Neural progenitor cell (in vitro differentiated cells): Measurements from ENCODE around the gene PPTC7.
"Not testable (repeated sequence)": the region's sequence is repeated elsewhere in the genome, so short reads cannot be mapped to it uniquely, and the experiment has no call there.

Experiments
- CTCF ChIP-seq: fragments of 200-600 bp; sonication (generic); IDR thresholded peaks from 2 replicates; pipeline ENCODE4 v1.5.1; 2017; ENCODE audit warnings: antibody characterized with exemption, mild to moderate bottlenecking
- EZH2 ChIP-seq: fragments of 200-600 bp; sonication (generic); IDR thresholded peaks from 2 replicates; pipeline ENCODE4 v1.6.1; 2017; ENCODE audit warnings: antibody characterized with exemption, mild to moderate bottlenecking, moderate library complexity
- EZH2phosphoT487 ChIP-seq: fragments of 200-600 bp; sonication (generic); IDR thresholded peaks from 2 replicates; pipeline ENCODE4 v1.6.1; 2017; ENCODE audit warnings: antibody characterized with exemption

GRCh38 chr12:110587102-110587501 is 4.0 kb upstream of the PPTC7 start:
- not testable (repeated sequence) for TF ChIP-seq CTCF, EZH2, EZH2phosphoT487
